HG02678 (cell line): ENCODE measurements around the gene CYB5R3.

ENCODE experiments used
- ATAC-seq: cut with Tn5 transposase; IDR thresholded peaks from one replicate; pipeline ENCODE4 v1.9.1; 2021; ENCODE audit warnings: mild to moderate bottlenecking, moderate library complexity; ENCODE audit not compliant: unreplicated experiment

The CYB5R3 gene

DNA sequence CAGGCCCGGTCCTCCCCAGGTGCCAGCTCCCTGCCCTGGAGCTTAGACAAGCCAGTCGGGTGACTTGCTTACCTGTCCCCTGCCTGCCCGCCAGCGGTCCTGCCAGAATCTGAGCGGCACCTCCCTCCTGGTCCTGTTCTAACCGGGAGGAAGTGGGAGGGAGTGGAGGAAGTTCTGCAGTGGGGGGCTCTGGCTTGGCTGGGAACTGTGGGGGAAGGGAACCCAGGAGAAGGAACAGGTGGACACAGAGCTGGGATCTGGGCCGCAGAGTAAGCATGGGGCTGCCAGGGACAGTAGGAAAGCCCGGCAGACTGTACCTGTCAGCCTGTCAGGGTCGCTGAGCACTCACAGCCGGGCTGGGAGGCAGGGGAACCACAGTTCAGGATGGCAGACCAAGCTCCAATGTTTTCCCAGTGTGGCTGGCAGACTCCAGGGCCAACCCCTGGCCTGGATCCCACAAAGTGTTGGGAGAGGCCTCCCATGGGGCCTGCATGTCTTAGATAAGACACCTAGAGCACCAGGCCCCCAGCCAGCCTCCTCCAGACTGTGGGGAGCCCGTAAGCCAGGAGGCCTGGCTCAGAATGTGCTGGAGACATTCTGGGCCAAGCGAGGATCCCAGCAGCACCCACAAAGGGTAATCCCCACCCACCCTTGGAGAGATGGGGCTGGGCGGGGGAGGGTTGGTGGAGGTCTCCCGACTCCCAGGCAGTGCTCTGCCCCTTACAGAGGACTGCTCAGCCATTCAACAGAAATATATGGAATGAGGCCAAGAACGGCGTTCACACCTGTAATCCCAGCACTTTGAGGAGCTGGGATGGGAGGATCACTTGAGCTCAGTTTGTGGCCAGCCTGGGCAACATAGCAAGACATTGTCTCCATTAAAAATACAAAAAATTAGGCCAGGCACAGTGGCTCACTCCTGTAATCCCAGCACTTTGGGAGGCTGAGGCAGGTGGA is 2.3 kb downstream of the CYB5R3 start:
- no peak for ATAC-seq

GRCh38 chr22:42645938-42646568 is 3.1 kb downstream of the CYB5R3 start:
- ATAC-seq, result no peak

DNA sequence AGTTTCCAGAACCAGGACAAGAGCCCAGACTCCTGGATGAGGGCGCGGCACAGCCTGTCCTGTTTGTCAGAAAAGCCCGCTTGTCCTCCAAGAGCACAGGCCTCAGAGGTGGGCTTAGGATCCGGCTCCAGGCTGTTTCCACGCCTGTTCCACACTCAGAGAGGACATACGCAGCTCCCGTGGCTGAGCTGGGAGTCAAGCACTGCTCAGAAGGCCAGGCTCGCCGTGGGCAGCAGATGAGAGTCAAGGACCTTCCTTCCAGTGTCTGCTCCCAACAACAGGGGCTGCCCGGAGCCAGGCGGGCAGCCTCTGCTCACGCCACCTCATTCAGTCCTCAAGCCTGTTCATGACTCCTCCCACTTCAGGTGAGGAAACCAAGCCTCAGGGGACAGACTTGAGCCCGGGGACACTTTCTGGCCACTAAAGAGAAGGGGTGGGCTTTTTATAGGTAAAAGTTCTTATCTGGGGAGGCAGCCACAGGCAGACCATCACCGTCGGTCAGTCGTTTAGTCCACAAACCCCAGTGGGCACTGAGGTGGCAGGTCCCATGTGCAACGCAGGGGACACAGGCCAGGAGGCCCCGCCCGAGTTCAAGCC is 3.8 kb downstream of the CYB5R3 start:
- no peak for ATAC-seq

DNA sequence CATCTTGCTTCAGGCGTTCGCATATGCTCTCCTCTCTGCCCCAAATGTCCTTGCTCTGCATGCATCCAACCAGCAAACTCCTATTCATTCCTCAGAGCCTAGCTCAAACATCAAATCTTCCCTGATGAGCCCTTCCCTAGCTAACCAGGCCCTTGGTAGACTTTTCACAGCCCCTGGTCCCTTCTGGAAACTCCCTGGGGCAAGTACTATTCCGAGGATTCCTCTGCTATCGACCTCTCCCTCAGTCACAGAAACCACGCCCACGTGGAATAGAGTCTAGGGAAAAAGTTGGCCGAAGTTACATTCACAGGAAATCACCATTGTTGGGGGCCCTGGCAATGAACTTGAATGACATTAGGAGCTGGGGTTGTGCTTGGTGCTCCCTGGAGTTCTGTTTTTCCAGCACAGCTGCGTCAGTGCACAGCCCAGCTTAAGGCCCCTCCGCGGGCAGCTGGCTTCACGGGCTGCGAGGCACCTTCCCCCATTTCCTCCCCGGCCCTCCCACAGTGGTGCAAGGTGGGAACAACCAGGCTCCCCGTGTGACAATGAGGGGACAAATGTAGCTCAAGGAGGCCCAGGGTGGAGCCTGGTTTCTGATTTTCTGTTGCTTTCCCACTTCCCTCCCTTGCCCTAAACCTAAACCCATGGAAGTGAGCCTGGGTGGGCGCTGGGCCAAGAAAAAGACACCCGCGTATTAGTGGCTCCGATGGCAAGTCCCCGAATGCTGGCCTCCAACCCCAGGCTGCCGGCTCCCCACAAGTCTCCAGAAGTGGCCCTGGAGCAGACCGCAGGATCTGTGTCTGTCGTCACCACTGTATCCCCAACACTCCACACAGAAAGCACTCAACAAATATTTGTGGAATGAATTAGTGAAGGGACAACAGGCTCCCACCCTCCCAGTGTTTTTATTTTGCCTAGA is 4.5 kb downstream of the CYB5R3 start:
- no peak for ATAC-seq

- no peak for ATAC-seq
These were observed 5.4 kb downstream of the CYB5R3 start for GRCh38 chr22:42643634-42644421.

GRCh38 chr22:42642806-42643633 is 6.2 kb downstream of the CYB5R3 start:
- ATAC-seq, result no peak

GRCh38 chr22:42641801-42642413 is 7.3 kb downstream of the CYB5R3 start:
- no peak for ATAC-seq

DNA sequence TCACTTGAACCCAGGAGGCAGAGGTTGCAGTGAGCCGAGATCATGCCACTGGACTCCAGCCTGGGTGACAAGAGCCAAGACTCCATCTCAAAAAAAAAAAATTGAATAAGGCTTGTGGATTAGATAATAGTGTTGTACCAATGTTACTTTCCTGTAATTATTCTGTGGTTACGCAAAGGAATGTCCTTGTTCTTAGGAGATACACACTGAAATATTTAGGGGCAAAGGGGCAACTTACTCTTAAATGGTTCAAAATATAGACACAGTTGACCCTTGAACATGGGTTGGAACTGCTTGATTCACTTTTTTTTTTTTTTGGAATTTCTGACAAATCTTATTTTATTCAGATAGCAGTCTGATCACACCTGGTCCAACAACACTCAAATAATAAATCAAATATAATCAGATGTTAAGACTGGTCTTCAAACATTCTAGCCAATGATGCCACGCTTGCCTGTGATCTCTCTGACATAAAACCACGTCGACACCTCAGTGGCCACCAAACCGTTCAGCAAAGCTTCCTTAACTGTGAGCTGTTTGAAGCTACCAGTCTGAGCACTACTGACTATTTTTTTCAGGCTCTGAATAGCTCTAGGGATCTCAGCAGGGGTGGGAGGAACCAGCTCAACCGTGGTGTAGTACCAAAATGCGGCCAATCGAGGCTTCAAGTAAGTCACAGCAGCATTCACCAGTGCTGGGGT is 9.5 kb downstream of the CYB5R3 start:
- ATAC-seq, result no peak

DNA sequence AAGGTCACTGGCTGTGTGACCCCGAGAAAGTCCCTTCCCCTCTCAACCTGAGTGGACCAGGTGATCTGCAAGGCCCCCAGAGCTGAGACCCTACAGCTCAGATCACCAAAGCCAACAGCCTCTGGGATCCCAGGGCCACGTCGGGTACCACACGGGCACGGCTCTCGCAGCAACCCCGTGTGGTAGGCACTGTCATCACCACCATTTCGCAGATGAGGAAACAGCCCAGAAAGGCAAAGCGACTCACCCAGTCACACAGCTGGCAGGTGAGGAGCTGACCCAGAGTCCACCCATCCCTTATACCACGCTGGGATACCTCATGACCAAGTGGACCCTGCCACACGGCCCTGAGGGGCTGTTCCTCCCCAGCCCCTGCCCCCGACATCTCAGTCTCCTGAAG is 11.6 kb downstream of the CYB5R3 start:
- ATAC-seq, result no peak

DNA sequence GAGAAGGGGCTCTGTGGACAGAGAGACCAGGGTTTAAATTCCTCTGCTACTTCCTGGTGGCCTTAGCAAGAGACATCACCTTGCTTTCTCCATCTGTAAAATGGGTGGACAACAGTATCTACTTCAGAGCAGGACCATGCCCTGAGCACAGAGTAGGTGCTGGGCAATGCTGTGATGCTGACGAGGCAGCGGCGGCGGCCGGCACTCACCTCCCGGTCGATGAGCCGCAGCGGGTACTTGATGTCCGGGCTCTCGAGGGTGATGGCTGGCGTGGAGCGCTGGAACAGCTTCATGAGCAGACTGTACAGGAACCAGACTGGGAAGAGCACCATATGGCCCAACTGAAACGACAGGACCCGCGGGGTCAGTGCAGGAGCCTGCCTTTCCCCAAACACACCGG is 12.7 kb downstream of the CYB5R3 start:
- ATAC-seq, result no peak

GRCh38 chr22:42635531-42635930 is 13.7 kb downstream of the CYB5R3 start:
- ATAC-seq, result no peak

DNA sequence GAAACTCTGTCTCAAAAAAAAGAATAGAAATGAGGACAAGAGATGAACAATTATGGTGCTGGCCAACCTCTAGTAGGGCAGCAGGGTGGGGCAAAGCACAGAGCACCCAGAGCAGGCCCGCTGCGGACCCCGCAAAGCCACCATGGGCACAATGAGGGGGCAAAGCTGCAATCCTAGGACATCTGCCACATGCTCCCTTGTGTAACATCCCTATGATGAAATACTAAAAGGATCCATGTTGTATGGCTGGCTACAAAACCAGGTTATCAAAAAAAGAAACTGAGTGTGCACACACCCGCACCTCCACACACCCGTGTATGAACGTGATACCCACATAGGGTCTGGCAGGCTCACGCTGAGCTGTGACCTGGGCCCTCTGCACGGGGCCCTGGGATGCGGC is 16.2 kb downstream of the CYB5R3 start:
- ATAC-seq, result no peak

DNA sequence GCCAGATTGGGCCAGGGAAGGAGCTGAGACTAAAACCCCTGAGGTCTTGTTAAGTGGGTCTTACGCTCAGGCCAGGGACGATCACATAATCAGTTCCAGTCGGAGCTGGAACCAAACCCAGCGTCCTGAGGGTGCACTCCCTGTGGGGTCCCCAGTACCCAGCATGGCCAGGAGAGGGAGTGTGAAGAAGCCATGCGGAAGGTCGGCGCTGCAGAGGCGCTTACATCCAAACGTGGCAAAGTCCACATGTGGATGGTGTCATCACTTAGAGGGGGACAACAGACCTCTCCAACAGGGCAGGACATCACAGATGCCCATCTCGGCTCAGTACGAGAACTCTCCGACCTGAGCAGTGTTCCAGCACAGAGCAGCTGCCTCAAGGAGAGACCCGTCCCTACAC is 17.1 kb downstream of the CYB5R3 start:
- no peak for ATAC-seq

DNA sequence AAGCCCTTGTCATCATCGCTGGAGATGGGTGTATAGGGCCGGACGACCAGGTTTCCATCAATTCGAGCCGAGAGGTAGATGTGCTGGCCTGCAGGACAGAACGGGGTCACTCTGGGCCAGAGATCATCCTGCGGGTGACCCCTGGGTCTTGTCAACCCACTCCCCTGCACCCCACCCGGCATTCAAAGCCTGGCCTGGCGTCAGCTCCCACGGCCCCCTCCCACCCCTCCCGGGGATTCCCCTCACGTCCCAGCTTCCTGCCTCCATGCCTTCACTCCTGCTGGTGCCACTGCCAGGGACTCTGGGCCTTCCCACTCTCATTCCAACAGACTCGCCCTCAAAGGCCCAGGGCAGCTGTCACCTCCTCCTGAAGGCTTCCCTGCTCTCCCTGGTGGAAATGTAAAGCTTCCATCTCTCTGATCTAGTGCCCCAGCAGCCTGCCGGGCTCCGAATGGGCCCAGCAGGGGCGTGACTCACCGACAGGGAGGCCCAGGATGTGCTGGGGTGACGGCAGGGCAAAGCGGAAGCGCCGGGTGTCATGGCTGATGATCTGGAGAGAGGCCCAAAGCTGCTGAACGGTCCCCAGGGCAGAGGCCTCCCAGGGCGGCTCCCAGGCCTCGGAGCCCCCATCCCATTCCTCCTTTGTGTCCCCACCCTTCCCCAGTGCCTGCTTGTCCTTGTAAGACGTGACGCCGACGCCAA is 18.1 kb downstream of the CYB5R3 start:
- ATAC-seq, result no peak

DNA sequence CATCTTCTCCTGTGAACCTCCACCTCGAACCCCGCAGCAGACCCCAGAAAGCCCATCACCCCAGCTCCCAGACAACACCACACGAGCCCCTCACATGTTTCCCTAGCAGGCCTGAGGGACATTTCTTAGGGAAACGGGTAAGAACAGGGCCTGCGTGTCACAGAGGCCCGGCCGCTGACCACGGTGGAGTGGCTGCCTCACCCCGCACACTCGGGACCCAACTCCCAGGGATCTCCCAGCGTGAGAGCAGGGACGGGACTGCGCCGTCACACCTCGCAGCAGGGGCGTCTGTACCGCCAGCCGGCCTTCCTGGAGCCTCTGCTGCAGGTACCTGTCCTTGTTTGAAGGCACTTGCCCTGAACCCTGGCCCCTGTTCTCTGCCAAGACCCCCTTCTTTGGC is 19.0 kb downstream of the CYB5R3 start:
- ATAC-seq, result no peak

DNA sequence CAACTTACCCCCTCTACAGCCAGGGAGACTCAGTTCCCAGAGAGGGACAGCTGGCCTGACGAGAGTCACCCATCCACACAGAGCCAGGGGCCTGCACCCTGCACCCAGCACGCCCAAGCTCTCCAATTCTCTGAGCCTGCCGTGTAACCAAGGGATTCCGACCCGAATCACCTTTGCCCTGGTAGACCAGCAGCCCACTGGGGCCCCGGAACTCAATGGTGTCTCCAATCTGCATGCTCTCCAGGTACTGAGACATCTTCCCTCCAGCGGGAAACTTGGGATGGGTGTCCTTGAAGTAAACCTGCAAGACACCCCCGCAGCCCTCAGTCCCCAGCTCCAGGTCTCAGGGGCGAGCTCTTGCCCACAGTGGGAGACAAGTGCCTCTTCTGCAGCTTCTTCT is 21.2 kb downstream of the CYB5R3 start:
- no peak for ATAC-seq

- ATAC-seq, result no peak
These were observed 22.1 kb downstream of the CYB5R3 start for GRCh38 chr22:42626951-42627625.
